Ascending aorta (tissue), 2 donors: Measurements from ENCODE around the gene XYLT1. TPM values are rescaled to one million over a fixed set of nuclear protein-coding genes. Genes with fewer than 3 reads are reported as not detected.

Source experiments
- DNase-seq, 2 donors: peaks; one replicate each; pipeline ENCODE4 v3.0.0-alpha.2; 2019; ENCODE audit warnings: low spot score in 2 of 2
- H3K27ac ChIP-seq, 2 donors: fragments of 200-600 bp; sonication (generic); one replicate each; pipeline ENCODE4 v1.5.1; 2016 to 2017; ENCODE audit warnings: mild to moderate bottlenecking in 1 of 2
- H3K27me3 ChIP-seq: fragments of 200-600 bp; sonication (generic); one replicate; pipeline ENCODE4 v1.5.1; 2017
- H3K36me3 ChIP-seq, 2 donors: fragments of 200-600 bp; sonication (generic); one replicate each; pipeline ENCODE4 v1.5.1; 2016
- H3K4me1 ChIP-seq, 2 donors: fragments of 200-600 bp; sonication (generic); one replicate each; pipeline ENCODE4 v1.5.1; 2016 to 2017; ENCODE audit warnings: mild to moderate bottlenecking in 1 of 2
- H3K4me3 ChIP-seq, 2 donors: fragments of 200-600 bp; sonication (generic); one replicate each; pipeline ENCODE4 v1.5.1; 2016 to 2017; ENCODE audit warnings: mild to moderate bottlenecking in 1 of 2
- H3K9me3 ChIP-seq, 2 donors: fragments of 200-600 bp; sonication (generic); one replicate each; pipeline ENCODE4 v1.5.1; 2016
- CTCF ChIP-seq, 3 experiments: fragments of 200-600 bp in 2 of 3; fragments of 450-650 bp in 1 of 3; sonication (generic) in 2 of 3; IDR thresholded peaks; one replicate each; pipeline ENCODE4 v1.5.1; 2016 to 2019; ENCODE audit warnings: antibody characterized with exemption in 3 of 3, mild to moderate bottlenecking in 1 of 3, moderate library complexity in 1 of 3
- intact Hi-C: fragments of 100-400 bp; cut with DNase I; formaldehyde crosslinking; loops from one replicate; pipeline ENCODE4 v1.15.1; 2023
- total RNA-seq: library from RNA; depleted of rRNA; stranded (reverse); fragments of >200 nt; gene quantifications from one replicate; pipeline ENCODE4 v1.1.0, GENCODE V29; 2016

XYLT1 gene
- total RNA-seq, 1 donor from 2014 or later: 6.7 TPM

DNA sequence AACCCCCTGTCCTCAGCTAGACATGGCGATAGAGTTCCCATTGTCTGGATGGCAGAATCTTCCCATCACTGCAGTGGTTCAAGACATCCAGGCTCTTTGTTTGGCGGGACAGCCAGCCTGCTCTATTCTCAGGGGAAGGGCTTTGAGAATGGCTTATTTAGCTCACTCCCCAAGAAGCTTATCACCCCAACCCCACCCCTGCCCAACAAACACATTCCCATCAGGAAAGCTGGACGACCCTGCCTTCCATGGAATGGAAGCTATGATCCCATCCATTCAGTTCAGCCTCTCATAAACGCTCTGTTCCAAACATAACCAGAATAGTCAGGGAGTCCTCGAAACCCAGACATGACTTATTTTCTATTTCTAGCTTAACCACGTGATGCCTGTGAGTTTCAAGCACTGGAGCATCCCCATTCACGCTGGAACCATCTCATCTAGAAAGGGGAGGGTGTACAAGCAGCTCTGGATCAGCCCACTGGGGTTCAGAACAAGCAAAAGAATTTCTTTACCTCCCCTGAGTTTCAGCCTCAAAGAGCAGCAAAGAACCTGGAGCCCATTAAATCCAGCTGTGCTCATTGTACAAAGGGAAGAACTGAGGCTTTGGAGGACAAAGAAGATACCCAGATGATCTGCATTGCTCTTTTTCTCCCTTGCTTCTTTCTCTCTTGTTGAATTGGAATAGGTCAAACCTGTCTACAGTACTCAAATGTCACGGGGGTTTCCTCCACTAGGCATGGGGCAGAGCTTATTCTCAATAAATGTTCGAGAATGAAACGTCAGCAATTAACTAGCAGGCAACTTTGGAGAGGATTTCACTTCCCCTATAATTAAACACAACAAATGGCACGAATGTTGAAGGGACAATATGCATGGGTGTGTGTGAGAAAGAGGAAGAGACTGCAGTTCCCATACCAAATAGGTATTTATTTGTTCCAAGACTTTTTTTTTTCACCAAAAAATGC is 93.1 kb downstream of the XYLT1 start:
- Histone ChIP-seq H3K27me3 (no peaks in the 10 kb centered on the region), H3K27ac (peak overlapping the region; percentile 59 to 71), H3K9me3 (no peaks in the 10 kb centered on the region), H3K4me1 (peaks cover 0 to 23% of the 10 kb centered on the region in 2 donors), H3K36me3 (no peaks in the 10 kb centered on the region), H3K4me3 (no peak overlapping the region)
- intact Hi-C loops: loop anchor here (2.0 kb wide), 1 partner anchor 27 kb away; no protein-coding TSS in a partner anchor
- no peak for DNase-seq
- TF ChIP-seq CTCF (IDR thresholded peaks at IDR 0.05): no peak

DNA sequence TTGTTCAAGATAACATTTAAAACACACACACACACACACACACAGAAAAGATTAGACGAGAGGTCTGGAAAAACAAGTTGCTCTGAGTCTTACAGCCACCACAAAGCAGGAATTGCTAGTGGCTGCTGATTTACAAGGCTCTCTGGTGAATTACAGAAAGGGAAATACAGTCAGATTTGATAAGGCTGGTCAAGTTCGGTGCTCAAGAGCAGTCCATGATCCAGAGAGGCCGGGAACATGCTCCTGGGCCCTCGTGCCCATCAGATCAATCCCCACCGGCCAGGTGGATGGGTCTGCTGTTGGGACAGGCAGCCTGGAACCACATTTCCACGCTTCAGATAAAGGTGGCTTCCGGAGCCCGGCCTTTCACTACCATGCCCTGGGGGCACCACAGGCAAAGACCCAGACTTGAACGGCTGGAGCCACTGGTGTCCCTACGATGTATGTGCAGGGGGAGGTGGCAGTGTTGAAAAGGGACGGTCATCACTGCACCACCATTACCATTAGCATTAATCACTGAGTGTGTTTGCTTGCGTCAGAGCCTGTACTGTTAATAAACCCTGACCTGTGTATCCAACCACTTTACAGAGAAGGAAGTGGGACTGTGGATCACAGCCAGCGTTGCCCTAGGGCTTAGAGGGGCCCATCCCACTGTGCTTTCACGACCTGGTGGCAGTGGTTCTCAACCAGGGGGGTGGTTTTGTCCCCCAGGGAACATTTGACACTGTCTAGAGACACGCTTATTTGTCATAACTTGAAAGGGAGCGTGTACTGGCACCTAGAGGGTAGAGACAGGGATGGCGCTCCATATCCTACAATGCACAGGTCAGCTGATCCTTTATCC is 95.1 kb downstream of the XYLT1 start:
- Histone ChIP-seq H3K27ac (no peak overlapping the region), H3K4me1 (peaks cover 0 to 25% of the 10 kb centered on the region in 2 donors), H3K9me3 (no peaks in the 10 kb centered on the region), H3K36me3 (no peaks in the 10 kb centered on the region), H3K27me3 (no peaks in the 10 kb centered on the region), H3K4me3 (no peak overlapping the region)
- intact Hi-C loops: no loop called here
- no peak for DNase-seq
- no peak for TF ChIP-seq CTCF (IDR thresholded peaks at IDR 0.05)

GRCh38 chr16:17374668-17375255 is 96.0 kb downstream of the XYLT1 start:
- Histone ChIP-seq H3K4me3 (no peak overlapping the region), H3K27ac (no peak overlapping the region), H3K36me3 (no peaks in the 10 kb centered on the region), H3K27me3 (no peaks in the 10 kb centered on the region), H3K9me3 (no peaks in the 10 kb centered on the region), H3K4me1 (peaks cover 3 to 34% of the 10 kb centered on the region in 2 donors)
- no peak for TF ChIP-seq CTCF (IDR thresholded peaks at IDR 0.05)
- DNase-seq: no peak
- intact Hi-C loops: no loop called here

GRCh38 chr16:17373533-17373932 is 97.2 kb downstream of the XYLT1 start:
- Histone ChIP-seq H3K4me1 (peaks cover 3 to 30% of the 10 kb centered on the region in 2 donors), H3K9me3 (no peaks in the 10 kb centered on the region), H3K27ac (no peak overlapping the region), H3K36me3 (no peaks in the 10 kb centered on the region), H3K27me3 (no peaks in the 10 kb centered on the region), H3K4me3 (no peak overlapping the region)
- TF ChIP-seq CTCF (IDR thresholded peaks at IDR 0.05): no peak
- intact Hi-C loops: no loop called here
- DNase-seq: no peak

- no peak overlapping the region for H3K4me3 ChIP-seq
- TF ChIP-seq CTCF (IDR thresholded peaks at IDR 0.05): no peak
- H3K36me3 ChIP-seq: no peaks in the 10 kb centered on the region
- H3K27ac ChIP-seq: no peak overlapping the region
- intact Hi-C loops: no loop called here
- no peaks in the 10 kb centered on the region for H3K9me3 ChIP-seq
- DNase-seq: no peak
- peaks cover 3 to 19% of the 10 kb centered on the region in 2 donors for H3K4me1 ChIP-seq
- H3K27me3 ChIP-seq: no peaks in the 10 kb centered on the region
These were observed 98.4 kb downstream of the XYLT1 start for GRCh38 chr16:17372386-17372785.
